A673 (cell line): ENCODE data around the gene WFDC2. TPM values are rescaled to one million over a fixed set of nuclear protein-coding genes. Genes with fewer than 3 reads are reported as not detected.
"Not testable (repeated sequence)": the region's sequence is repeated elsewhere in the genome, so short reads cannot be mapped to it uniquely, and the experiment has no call there.

ENCODE experiments used
- BruUV-seq: library from RNA; stranded (reverse); fragments of 400-500 nt; replicated peaks from 2 replicates; lab custom pipeline; 2021; lab: Mats Ljungman, UMichigan
- CTCF ChIA-PET: fragments of 300-600 bp; sonication (Branson Sonifier 250); formaldehyde crosslinking; loops from one replicate; lab custom pipeline; 2022; ENCODE audit warnings: antibody characterized with exemption; lab: Charles Lee
- POLR2A ChIA-PET: fragments of 300-600 bp; sonication (Branson Sonifier 250); formaldehyde crosslinking; loops from one replicate; lab custom pipeline; 2022; ENCODE audit warnings: antibody characterized with exemption; ENCODE audit not compliant: low non-redundant PET; lab: Charles Lee
- DNase-seq: peaks from one replicate; pipeline ENCODE4 v3.0.0-alpha.2; 2015; ENCODE audit warnings: low spot score
- H3K27ac ChIP-seq: fragments of 200-600 bp; sonication (generic); 2 replicates; pipeline ENCODE4 v1.5.1; 2016; ENCODE audit warnings: mixed run types, low read depth, mild to moderate bottlenecking, mixed read lengths, antibody characterized with exemption, low read length; ENCODE audit not compliant: poor library complexity, severe bottlenecking
- H3K27me3 ChIP-seq: fragments of 200-600 bp; sonication (generic); replicated peaks from 2 replicates; pipeline ENCODE4 v1.6.1; 2017; ENCODE audit warnings: mixed run types, low read depth, mild to moderate bottlenecking, mixed read lengths, antibody characterized with exemption, low read length; ENCODE audit not compliant: insufficient read depth, poor library complexity
- H3K36me3 ChIP-seq: fragments of 200-600 bp; sonication (generic); 2 replicates; pipeline ENCODE4 v1.6.1; 2016; ENCODE audit warnings: mixed run types, mild to moderate bottlenecking, mixed read lengths, antibody characterized with exemption, low read length; ENCODE audit not compliant: insufficient read depth, poor library complexity, severe bottlenecking
- H3K4me1 ChIP-seq: fragments of 200-600 bp; sonication (generic); 2 replicates; pipeline ENCODE4 v1.6.1; 2017; ENCODE audit warnings: mixed run types, mild to moderate bottlenecking, mixed read lengths, antibody characterized with exemption, low read length; ENCODE audit not compliant: insufficient read depth, poor library complexity, severe bottlenecking
- H3K4me3 ChIP-seq: fragments of 200-600 bp; sonication (generic); 2 replicates; pipeline ENCODE4 v1.5.1; 2016; ENCODE audit warnings: low read depth, mixed run types, mild to moderate bottlenecking, mixed read lengths, low read length; ENCODE audit not compliant: poor library complexity, severe bottlenecking
- H3K9me3 ChIP-seq: fragments of 200-600 bp; sonication (generic); 2 replicates; pipeline ENCODE4 v1.6.1; 2016; ENCODE audit warnings: mixed run types, low read depth, mild to moderate bottlenecking, mixed read lengths, antibody characterized with exemption, low read length; ENCODE audit not compliant: poor library complexity, severe bottlenecking
- CTCF ChIP-seq: fragments of 300-800, 200-600 bp; sonication (generic); conservative IDR thresholded peaks from 2 replicates; pipeline ENCODE4 v1.5.1; 2017; ENCODE audit warnings: low read depth, mild to moderate bottlenecking, antibody characterized with exemption, low read length, moderate library complexity, mixed read lengths
- EZH2 ChIP-seq: fragments of 200-600 bp; sonication (generic); IDR thresholded peaks from 2 replicates; pipeline ENCODE4 v1.6.1; 2017; ENCODE audit warnings: borderline replicate concordance, low read depth, mild to moderate bottlenecking, mixed read lengths, antibody characterized with exemption, low read length; ENCODE audit not compliant: poor library complexity, severe bottlenecking
- intact Hi-C: fragments of 100-400 bp; cut with micrococcal nuclease; formaldehyde crosslinking; loops from one replicate; pipeline ENCODE4 v1.10.0; 2022; ENCODE audit not compliant: unreplicated experiment
- total RNA-seq: library from RNA; stranded (reverse); gene quantifications from 2 replicates; pipeline ENCODE4 v1.2.3, GENCODE V29; 2021

WFDC2 gene
- total RNA-seq, 1 experiment from 2014 or later = not detected

DNA sequence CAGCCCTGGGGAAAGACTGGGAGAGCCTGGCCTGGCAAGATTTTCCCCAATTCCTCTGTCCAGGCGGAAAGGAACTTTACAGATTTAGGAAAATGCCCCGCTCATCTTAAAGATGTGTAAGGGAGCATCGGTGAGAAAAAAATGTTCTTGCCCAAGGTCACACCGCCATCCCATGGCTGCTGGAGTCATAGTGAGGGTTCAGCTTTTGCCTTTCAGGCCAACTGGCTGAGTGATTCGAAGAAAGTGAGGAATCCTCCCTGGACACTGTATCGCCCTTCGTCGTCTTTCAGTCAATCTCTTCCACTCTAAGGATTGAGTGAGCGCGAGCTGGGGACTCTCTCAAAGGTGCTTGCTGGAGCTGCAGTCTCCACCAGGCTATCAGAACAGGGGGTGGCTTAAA, 1.4 kb downstream of the WFDC2 start:
- POLR2A ChIA-PET = no interaction called here
- peaks cover 4% of the 10 kb centered on the region for H3K4me1 ChIP-seq
- TF ChIP-seq CTCF = no peak
- TF ChIP-seq EZH2 = no peak
- H3K4me3 ChIP-seq = peak overlapping the region; percentile 38
- H3K9me3 ChIP-seq = no peaks in the 10 kb centered on the region
- CTCF ChIA-PET = interaction anchor here (0.7 kb wide), 1 partner anchor 30 kb away, joined by 3 read pairs; no protein-coding TSS in a partner anchor
- BruUV-seq = no TSS peak
- DNase-seq = no peak
- peaks cover 38% of the 10 kb centered on the region for H3K27me3 ChIP-seq
- H3K27ac ChIP-seq = no peak overlapping the region
- H3K36me3 ChIP-seq = no peaks in the 10 kb centered on the region
- intact Hi-C loops = no loop called here

DNA sequence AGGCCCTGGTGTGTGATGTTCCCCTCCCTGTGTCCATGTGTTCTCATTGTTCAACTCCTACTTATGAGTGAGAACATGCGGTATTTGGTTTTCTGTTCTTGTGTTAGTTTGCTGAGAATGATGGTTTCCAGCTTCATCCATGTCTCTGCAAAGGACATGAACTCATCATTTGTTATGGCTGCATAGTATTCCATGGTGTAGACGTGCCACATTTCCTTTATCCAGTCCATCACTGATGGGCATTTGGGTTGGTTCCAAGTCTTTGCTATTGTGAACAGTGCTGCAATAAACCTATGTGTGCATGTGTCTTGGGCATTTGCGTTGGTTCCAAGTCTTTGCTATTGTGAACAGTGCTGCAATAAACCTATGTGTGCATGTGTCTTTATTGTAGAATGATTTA, 2.7 kb downstream of the WFDC2 start:
- intact Hi-C loops, H3K36me3 ChIP-seq, H3K9me3 ChIP-seq, POLR2A ChIA-PET, BruUV-seq, H3K27ac ChIP-seq, CTCF ChIA-PET, DNase-seq, H3K4me3 ChIP-seq, H3K4me1 ChIP-seq: not testable (repeated sequence)
- H3K27me3 ChIP-seq = peaks cover 29% of the 10 kb centered on the region

DNA sequence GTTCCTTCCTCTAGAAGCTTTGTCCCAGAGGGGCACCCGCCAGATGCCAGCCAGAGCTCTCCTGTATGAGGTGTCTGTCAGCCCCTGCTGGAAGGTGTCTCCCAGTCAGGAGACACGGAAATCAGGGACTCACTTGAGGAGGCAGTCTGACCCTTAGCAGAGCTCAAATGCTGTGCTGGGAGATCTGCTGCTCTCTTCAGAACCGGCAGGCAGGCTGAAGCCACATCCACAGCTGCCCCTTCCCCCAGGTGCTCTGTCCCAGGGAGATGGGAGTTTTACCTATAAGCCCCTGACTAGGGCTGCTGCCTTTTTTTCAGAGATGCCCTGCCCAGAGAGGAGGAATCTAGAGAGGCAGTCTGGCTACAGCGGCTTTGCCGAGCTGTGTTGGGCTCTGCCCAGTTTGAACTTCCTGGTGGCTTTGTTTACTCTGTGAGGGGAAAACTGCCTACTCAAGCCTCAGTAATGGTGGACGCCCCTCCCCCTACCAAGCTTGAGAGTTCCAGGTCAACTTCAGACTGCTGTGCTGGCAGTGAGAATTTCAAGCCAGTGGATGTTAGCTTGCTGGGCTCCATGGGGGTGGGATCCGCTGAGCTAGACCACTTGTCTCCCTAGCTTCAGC, 8.1 kb downstream of the WFDC2 start:
- H3K4me1 ChIP-seq, H3K9me3 ChIP-seq, CTCF ChIA-PET, H3K27me3 ChIP-seq, intact Hi-C loops, H3K4me3 ChIP-seq, H3K36me3 ChIP-seq, H3K27ac ChIP-seq, BruUV-seq, POLR2A ChIA-PET, DNase-seq: not testable (repeated sequence)

- intact Hi-C loops = no loop called here
- POLR2A ChIA-PET = no interaction called here
- CTCF ChIA-PET = no interaction called here
Observed at GRCh38 chr20:45479822-45480221, 10.3 kb downstream of the WFDC2 start.

More at GRCh38 chr20:45479822-45480221, 10.3 kb downstream of the WFDC2 start:
- no peak for DNase-seq
- Histone ChIP-seq H3K4me1 (no peaks in the 10 kb centered on the region), H3K27ac (no peak overlapping the region), H3K36me3 (no peaks in the 10 kb centered on the region), H3K4me3 (no peak overlapping the region), H3K9me3 (no peaks in the 10 kb centered on the region), H3K27me3 (peaks cover 3% of the 10 kb centered on the region)
- BruUV-seq = no TSS peak
- TF ChIP-seq CTCF (no peak), EZH2 (no peak)
